Measurements from ENCODE around the gene CHRNA4.

DNA sequence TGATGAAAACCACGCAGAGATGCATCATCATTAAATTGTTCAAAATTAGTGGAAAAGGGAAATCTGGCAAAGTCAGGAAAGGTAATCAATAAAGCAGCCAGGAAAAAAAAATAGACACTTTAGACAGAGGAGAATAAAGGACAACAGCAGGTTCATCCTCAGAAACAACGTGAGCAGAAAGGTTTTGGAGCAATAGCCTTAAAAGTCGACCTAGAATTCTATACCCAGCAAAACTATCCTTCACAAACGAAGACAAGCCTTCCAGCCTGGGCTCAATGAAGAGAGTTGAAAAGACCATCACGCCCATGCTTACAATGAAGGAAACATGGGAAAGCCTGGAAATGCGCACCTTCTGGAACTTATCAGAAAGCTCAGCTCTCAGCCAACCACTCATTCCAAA lies 24.7 kb upstream of the CHRNA4 start:
- TF ChIP-seq, protein P1, sequence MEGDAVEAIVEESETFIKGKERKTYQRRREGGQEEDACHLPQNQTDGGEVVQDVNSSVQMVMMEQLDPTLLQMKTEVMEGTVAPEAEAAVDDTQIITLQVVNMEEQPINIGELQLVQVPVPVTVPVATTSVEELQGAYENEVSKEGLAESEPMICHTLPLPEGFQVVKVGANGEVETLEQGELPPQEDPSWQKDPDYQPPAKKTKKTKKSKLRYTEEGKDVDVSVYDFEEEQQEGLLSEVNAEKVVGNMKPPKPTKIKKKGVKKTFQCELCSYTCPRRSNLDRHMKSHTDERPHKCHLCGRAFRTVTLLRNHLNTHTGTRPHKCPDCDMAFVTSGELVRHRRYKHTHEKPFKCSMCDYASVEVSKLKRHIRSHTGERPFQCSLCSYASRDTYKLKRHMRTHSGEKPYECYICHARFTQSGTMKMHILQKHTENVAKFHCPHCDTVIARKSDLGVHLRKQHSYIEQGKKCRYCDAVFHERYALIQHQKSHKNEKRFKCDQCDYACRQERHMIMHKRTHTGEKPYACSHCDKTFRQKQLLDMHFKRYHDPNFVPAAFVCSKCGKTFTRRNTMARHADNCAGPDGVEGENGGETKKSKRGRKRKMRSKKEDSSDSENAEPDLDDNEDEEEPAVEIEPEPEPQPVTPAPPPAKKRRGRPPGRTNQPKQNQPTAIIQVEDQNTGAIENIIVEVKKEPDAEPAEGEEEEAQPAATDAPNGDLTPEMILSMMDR (IDR thresholded peaks at IDR 0.05), result no peak
- no peak for TF ChIP-seq POLR2A (IDR thresholded peaks at IDR 0.05)

All from testis (tissue), 2 donors.